Measurements from ENCODE around the gene PLIN4.

PLIN4 gene

DNA sequence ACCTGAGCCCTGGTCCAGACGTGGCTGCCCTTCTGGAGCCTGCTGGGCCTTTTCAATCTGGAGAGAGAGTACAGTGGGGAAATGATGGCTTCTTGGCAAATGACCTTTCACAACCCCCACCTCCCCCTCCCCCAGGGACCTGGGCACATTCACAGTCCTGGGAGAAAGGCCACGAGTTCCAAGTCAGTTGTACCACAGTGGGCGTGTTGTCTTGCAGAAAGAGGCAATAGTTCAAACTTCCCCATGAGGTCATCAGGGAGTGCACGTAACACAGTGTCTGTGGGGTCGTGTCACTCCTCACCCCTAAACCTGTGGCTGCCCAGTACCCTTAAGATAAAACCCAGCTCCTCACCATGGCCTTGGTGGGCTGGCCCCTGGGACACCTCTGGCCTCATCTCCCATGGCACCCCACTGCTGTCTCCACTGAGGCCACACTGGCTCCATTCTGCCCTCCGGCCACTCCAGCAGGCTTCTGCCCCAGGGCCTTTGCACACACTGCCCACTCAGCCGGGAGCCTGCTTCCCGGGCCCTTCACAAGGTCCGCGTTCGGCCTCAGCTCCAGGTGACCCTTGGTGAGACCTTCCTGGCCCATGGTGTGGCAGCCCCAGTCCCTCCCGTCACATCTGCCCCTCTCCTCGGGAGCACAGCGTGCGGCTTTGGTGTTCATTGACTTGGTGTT, 13.3 kb downstream of the PLIN4 start:
- DNase-seq = no peak

GRCh38 chr19:4504297-4504701, 14.0 kb downstream of the PLIN4 start:
- DNase-seq = no peak

GRCh38 chr19:4503825-4504170, 14.5 kb downstream of the PLIN4 start:
- DNase-seq = no peak

GRCh38 chr19:4503132-4503824, 15.0 kb downstream of the PLIN4 start:
- no peak for DNase-seq

- DNase-seq = no peak
Observed at GRCh38 chr19:4502282-4503131, 15.8 kb downstream of the PLIN4 start.

GRCh38 chr19:4501691-4502090, 16.6 kb downstream of the PLIN4 start:
- DNase-seq = no peak

DNA sequence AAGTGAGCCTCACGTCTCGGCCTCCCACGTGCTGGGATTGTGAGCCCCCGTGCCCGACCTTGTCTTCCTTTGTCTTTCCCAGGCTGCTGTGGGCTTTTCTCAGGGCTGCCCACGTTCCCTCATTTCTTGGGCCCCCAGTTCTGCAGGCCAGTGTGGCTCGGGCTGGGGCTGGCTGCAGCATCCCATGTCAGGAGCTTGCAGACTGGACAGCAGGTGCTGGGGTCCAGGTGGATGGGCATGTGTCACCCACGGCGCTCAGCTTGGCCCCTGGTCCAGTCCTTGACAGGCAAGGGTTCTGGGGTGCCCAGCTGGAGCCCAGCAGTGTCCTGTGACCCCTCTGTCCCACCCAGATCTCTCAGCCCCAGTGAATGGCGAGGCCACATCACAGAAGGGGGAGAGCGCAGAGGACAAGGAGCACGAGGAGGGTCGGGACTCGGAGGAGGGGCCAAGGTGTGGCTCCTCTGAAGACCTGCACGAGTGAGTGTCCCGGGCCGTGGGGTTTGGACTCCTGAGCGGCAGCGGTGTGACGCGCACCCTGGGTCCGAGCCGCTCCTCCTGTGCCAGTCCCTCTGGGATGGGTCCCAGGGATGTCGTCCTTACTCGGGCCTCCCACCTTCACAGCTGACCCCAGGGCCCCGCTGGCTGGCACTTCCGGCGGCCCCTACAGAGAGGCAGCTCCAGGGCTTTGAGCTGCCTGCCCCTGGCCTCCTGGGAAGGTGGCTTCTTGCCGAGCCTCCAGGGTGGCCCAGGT, 17.3 kb downstream of the PLIN4 start:
- DNase-seq = no peak

GRCh38 chr19:4499855-4500254, 18.4 kb downstream of the PLIN4 start:
- DNase-seq = no peak

GRCh38 chr19:4499318-4499717, 19.0 kb downstream of the PLIN4 start:
- DNase-seq = no peak

DNA sequence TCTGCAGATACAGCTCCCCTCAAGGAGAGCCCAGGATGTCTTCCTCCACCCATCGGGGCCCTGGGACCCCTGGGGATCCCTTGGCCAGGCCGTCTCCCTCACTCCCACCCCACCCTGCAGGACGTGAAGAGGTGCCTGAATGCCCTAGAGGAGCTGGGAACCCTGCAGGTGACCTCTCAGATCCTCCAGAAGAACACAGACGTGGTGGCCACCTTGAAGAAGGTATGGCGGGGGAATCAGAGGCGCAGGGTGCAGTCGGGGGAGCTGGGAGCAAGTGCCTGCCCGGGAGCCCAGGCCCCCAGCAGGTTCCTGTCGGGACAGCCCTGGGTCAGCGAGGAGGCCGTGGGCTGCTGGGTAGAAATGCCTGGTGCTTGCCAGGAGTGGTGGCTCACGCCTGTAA, 19.6 kb downstream of the PLIN4 start:
- no peak for DNase-seq

GRCh38 chr19:4497770-4498389, 20.4 kb downstream of the PLIN4 start:
- DNase-seq = no peak

GRCh38 chr19:4496304-4496703, 22.0 kb downstream of the PLIN4 start:
- no peak for DNase-seq

DNA sequence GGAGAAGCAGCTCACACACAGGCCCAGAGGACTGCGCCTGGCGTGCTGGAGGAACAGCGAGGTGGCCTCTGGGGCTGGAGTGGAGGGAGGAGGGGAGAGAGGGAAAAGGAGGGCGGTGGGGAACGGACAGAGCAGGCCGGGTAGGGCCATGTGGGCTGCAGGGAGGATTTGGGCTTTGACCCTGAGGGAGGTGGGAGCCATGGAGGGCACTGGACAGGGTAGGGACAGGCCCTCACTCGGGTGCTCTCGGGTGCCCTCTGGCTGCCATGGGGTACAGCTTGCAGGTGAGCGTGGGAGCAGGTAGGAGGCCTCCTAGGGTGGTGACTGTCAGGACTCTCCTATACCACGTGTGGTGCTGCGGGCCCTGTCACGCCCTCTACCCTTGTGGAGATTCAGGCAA, 22.8 kb downstream of the PLIN4 start:
- DNase-seq = no peak

- no peak for DNase-seq
Observed at GRCh38 chr19:4494691-4495064, 23.6 kb downstream of the PLIN4 start.

- DNase-seq = no peak
Observed at GRCh38 chr19:4493929-4494690, 24.2 kb downstream of the PLIN4 start.

GRCh38 chr19:4493104-4493928, 25.0 kb downstream of the PLIN4 start:
- no peak for DNase-seq

DNA sequence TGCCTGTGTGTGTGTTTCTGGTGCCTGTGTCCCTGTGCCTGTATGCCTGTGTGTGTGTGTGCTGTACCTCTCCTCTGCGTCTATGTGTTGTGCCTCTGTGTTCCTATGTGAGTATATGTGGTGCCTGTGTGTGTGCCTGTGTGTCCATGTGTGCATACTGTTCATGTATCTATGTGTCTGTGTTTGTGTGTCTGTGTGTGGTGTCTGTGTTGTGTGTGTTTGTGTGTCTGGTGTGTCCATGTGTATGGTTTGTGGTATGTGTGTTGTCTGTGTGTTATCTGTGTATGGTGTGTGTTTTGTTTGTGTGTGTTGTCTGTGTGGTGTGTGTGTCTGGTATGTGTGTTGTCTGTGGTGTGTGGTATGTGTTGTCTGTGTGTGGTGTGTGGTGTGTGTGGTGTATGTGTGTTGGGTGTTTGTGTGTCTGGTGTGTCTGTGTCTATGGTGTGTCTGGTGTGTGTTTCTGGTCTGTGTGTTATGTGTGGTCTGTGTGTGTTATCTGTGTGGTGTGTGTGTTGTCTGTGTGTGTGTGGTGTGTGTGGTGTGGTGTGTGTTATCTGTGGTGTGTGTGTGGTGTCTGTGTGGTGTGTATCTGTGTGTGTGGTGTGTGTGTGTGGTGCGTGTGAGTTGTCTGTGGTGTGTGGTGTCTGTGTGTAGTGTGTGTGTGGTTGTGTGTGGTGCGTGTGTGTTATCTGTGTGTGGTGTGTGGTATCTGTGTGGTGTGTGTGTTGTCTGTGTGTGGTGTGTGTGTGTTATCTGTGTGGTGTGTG, 25.8 kb downstream of the PLIN4 start:
- DNase-seq = no peak

GRCh38 chr19:4491446-4491845, 26.8 kb downstream of the PLIN4 start:
- no peak for DNase-seq

DNA sequence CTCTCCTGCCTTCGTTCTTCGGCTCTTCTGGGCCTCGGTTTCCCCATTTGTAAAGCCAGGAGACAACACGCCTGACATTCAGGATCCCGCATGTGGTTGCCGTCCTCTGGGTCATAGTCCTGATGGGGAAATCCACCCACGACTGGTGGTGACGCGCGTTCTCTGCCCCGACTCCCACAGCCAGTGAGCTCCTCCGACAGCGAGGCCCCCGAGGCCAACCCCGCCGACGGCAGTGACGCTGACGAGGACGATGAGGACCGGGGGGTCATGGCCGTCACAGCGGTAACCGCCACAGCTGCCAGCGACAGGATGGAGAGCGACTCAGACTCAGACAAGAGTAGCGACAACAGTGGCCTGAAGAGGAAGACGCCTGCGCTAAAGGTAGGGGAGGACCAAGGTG, 29.8 kb downstream of the PLIN4 start:
- DNase-seq = no peak

GRCh38 chr19:4487572-4487971, 30.7 kb downstream of the PLIN4 start:
- DNase-seq = no peak

All from NCI-H446 treated with DMSO at 0.1 percent for 48 hours (cell line).